GM21367 (cell line): ENCODE data around the gene KRTAP5-10.
"Not testable (repeated sequence)": the region's sequence is repeated elsewhere in the genome, so short reads cannot be mapped to it uniquely, and the experiment has no call there.

ENCODE experiments used
- ATAC-seq: cut with Tn5 transposase; IDR thresholded peaks from one replicate; pipeline ENCODE4 v1.9.1; 2021; ENCODE audit not compliant: unreplicated experiment

The KRTAP5-10 gene

DNA sequence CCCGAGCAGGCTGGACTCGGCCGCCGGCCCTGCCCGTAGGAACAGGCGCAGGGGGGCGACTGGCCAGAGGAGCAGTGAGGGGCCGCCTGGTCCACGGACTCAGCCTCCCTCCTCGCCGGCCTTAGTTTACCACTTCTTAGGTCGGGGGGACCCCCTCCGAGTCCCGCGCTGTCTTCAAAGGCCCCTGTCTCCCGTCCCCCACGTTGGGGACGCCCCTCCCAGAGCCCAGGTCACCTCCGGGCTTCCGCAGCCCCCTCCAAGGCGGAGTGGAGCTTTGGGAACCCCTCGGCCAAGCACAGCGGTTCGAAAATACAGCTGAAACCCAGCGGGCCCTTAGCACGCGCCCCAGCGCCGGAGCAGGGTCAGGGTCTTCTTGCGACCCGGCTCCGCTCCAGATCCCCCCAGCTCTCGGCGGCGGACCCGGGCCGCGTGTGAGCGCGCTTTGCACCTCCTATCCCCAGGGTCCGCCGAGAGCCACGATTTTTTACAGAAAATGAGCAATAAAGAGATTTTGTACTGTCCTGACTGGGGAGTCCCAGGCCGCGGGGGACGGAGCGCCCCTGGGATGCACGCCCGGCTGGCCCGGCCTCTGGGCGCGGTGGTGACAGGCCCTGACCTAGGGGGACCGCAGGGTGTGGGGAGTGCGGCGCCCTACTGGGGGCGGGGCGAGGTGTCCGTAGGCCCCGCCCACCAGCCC is 42.3 kb downstream of the KRTAP5-10 start:
- not testable (repeated sequence) for ATAC-seq

DNA sequence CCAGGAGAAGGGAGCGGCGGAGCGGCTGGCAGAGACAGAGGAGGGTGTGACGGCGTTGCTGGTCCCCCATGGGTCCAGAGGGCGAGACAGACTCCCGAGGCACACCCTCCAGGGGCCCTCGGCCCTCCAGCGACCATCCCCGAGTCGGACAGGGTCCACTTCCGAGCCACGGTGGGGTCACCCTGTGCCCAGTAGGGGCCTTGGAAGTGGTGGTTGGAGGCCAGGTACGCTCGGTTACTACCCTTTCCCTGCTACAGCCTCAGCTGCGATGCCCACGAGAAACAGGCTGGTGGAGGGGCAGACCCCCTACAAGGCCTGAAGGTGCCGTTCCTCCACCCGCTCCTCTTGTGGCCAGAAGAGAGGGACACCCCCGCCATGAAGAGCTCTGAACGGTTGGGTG is 42.9 kb downstream of the KRTAP5-10 start:
- not testable (repeated sequence) for ATAC-seq

DNA sequence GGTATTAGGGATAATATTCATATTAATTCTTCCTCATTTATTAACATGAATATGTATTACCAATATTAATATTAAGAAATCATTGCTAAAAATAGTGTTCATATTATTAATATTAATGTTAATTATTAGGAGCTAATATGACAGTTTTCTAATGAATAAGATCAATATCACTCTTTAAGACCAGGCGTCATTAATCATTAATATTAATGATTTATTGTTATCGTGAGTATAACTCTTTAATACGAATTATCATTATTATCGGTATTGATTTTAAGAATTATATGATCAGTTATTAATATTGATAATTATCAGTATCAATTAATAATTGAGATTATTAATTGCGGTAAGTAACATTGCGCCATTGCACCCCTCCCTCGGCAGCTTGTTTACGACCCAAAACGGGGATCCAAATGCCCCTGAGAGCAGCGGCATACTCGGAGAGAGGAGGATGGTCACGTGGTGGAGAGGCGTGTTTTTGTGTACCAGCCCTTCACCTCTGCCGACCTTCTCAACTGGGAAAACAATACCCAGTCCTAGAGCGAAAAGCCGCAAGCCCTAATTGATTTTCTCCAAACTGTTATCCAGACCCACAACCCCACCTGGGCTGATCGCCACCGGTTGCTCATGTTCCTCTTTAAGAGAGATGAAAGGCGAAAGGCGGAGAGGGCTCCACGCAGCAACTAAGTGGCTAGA is 46.0 kb downstream of the KRTAP5-10 start:
- not testable (repeated sequence) for ATAC-seq

DNA sequence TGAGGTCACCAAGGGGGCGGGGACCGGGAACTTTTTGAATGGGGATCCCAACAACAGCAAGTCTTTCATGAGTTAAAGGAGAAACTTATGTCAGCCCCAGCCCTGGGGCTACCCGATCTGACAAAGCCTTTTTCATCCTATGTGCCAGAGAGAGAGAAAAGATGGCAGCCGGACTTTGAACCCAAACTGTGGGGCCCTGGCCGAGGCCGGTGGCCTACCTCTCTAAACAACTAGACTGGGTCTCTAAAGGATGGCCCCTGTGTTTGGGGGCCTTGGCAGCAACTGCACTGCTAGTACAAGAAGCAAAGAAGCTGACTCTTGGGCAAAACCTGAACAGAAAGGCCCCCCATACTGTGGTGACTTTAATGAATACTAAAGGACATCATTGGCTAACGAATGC is 48.6 kb downstream of the KRTAP5-10 start:
- not testable (repeated sequence) for ATAC-seq

DNA sequence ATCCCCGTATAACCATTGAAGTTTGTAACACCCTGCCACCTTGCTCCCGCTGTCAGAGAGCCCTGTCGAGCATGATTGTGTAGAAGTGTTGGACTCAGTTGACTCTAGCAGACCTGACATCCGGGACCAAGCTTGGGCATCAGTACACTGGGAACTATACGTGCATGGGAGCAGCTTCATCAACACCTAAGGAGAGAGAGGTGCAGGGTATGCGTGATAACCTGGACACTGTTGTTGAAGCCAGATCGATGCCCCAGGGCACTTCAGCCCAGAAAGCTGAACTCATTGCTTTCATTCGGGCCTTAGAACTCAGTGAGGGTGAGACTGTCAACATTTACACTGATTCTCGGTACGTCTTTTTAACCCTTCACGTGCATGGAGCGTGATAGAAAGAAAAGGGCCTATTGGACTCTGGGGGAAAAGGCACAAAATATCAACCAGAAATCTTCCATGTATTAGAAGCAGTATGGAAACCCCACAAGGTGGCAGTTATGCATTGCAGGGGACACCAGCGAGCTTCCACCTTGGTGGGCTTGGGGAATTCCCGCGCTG is 49.1 kb downstream of the KRTAP5-10 start:
- ATAC-seq = not testable (repeated sequence)

DNA sequence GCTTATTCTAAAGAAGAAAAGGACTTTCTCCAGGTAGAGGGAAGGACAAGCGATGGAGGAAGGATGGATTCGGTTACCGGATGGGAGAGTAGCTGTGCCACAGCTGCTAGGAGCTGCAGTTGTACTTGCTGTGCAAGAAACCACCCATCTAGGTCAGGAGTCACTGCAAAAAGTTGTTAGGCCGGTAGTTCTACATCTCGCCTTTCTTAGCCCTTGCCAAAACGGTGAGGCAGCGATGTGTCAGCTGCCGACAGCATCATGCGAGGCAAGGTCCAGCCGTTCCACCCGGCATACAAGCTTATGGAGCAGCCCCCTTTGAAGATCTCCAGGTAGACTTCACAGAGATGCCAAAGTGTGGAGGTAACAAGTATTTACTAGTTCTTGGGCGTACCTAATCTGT is 49.6 kb downstream of the KRTAP5-10 start:
- not testable (repeated sequence) for ATAC-seq
